Stimulated activated CD4-positive, alpha-beta T cell treated with anti-CD3 and anti-CD28 coated beads, TNF-alpha, amount 100 ng/mL, for 4 hours (primary cell): ENCODE measurements around the gene FLG2.
"Not testable (repeated sequence)": the region's sequence is repeated elsewhere in the genome, so short reads cannot be mapped to it uniquely, and the experiment has no call there.

Experiments
- DNase-seq, 3 experiments: peaks; one replicate each; pipeline ENCODE4 v3.0.0-alpha.2; 2020; ENCODE audit warnings: low read depth in 3 of 3

Gene FLG2

DNA sequence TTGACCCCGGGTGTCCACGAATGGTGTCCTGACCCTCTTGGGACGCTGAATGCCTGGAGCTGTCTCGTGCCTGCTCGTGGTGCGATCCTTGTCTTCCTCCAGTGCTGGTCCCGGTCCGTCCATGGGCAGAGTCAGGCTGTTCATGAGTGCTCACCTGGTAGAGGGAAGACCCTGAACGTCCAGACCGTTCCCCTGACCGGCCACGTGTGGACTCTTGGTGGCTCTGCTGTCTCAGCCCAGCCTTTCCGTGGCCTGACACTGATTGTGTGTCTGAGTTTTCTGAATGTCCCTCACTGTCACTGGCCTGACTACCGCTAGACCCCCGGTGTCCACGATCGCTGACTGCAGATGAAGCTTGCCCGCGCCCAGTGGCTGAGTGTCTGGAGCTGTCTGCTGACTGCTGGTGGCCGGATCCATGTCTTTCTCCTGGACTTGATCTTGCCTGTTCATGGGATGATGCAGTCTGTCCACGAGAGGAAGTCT is 46.4 kb downstream of the FLG2 start:
- DNase-seq: no peak

DNA sequence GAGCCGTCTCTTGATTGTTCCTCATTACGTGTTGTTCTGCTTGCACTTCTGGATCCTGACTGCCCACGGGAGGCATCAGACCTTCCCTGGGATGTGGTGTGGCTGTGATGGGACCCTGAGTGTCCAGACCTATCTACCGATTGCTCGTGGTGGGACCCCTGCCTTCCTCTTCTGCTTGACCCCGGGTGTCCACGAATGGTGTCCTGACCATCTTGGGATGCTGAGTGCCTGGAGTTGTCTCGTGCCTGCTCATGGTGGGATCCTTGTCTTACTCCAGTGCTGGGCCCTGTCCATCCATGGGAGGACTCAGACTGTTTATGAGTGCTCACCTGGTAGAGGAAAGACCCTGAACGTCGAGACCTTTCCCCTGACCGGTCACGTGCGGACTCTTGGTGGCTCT is 47.6 kb downstream of the FLG2 start:
- not testable (repeated sequence) for DNase-seq

DNA sequence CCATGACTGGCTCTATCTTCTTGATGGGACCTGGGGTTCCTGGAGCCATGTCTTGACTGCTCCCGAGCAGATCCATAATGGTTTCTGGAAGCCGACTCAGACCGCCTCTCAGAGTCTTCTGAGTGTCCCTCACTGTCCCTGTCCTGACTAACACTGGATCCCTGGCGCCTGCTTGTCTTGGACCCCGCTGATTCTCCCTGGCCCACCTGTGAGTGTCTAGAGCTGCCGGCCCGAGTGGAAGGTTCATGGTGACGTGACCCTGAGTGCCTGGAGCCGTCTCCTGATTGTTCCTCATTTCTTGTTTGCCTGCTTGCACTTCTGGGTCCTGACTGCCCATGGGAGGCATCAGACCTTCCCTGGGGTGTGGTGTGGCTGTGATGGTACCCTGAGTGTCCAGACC is 49.9 kb downstream of the FLG2 start:
- DNase-seq: no peak

DNA sequence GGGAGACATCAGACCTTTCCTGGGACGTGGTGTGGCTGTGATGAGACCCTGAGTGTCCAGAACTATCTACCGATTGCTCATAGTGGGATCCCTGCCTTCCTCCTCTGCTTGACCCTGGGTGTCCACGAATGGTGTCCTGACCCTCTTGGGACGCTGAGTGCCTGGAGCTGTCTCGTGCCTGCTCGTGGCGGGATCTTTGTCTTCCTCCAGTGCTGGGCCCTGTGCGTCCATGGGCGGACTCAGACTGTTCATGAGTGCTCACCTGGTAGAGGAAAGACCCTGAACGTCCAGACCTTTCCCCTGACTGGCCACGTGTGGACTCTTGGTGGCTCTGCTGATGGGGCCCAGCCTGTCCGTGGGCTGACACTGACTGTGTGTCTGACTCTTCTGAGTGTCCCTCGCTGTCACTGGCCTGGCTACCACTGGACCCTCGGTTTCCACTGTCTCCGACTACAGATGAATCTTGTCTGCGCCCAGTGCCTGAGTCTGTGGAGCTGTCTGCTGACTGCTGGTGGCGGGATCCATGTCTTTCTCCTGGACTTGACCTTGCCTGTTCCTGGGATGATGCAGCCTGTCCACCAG is 50.4 kb downstream of the FLG2 start:
- DNase-seq: not testable (repeated sequence)

DNA sequence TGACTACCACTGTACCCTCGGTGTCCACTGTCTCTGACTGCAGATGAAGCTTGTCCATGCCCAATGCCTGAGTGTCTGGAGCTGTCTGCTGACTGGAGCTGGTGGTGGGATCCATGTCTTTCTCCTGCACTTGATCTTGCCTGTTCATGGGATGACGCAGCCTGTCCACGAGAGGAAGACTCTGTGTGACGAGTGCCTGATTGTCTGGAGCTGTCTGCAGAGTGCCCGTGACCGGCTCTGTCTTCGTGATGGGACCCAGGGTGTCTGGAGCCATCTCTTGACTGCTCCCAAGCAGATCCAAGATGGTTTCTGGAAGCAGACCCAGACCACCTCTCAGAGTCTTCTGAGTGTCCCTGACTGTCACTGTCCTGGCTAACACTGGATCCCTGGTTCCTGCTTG is 51.0 kb downstream of the FLG2 start:
- not testable (repeated sequence) for DNase-seq

DNA sequence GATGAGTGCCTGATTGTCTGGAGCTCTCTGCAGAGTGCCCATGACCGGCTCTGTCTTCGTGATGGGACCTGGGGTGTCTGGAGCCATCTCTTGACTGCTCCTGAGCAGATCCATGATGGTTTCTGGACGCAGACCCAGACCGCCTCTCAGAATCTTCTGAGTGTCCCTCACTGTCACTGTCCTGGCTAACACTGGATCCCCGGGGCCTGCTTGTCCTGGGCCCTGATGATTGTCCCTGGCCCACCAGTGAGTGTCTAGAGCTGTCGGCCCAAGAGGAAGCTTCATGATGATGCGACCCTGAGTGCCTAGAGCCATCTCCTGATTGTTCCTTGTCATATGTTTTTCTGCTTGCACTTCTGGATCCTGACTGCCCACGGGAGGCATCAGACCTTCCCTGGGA is 51.8 kb downstream of the FLG2 start:
- DNase-seq: not testable (repeated sequence)

DNA sequence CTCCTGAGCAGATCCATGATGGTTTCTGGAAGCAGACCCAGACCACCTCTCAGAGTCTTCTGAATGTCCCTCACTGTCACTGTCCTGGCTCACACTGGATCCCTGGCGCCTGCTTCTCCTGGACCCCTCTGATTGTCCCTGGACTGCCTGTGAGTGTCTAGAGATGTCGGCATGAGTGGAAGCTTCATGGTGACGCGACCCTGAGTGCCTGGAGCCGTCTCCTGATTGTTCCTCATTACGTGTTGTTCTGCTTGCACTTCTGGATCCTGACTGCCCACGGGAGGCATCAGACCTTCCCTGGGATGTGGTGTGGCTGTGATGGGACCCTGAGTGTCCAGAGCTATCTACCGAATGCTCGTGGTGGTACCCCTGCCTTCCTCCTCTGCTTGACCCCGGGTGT is 53.7 kb downstream of the FLG2 start:
- DNase-seq: not testable (repeated sequence)

DNA sequence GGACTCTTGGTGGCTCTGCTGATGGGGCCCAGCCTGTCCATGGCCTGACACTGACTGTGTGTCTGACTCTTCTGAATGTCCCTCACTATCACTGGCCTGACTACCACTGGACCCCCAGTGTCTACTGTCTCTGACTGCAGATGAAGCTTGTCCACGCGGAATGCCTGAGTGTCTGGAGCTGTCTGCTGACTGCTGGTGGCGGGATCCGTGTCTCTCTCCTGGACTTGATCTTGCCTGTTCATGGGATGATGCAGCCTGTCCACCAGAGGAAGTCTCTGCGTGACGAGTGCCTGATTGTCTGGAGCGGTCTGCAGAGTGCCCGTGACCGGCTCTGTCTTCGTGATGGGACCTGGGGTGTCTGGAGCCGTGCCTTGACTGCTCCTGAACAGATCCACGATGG is 55.0 kb downstream of the FLG2 start:
- DNase-seq: not testable (repeated sequence)

DNA sequence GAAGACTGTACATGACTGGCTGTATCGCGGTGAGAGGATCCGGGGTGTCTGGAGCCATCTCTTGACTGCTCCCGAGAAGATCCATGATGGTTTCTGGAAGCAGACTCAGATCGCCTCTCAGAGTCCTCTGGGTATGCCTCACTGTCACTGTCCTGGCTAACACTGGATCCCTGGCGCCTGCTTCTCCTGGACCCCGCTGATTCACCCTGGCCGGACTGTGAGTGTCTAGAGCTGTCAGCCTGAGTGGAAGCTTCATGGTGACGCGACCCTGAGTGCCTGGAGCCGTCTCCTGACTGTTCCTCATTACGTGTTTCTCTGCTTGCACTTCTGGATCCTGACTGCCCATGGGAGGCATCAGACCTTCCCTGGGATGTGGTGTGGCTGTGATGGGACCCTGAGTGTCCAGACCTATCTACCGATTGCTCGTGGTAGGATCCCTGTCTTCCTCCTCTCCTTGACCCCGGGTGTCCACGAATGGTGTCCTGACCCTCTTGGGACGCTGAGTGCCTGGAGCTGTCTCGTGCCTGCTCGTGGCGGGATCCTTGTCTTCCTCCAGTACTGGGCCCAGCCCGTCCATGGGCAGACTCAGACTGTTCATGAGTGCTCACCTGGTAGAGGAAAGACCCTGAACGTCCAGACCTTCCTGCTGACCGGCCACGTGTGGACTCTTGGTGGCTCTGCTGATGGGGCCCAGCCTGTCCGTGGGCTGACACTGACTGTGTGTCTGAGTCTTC is 56.5 kb downstream of the FLG2 start:
- not testable (repeated sequence) for DNase-seq
